Calu3 (cell line): ENCODE results near the gene LIF. TPM values are rescaled to one million over a fixed set of nuclear protein-coding genes. Genes with fewer than 3 reads are reported as not detected.

ENCODE experiments used
- BruUV-seq: library from RNA; stranded (reverse); fragments of 400-500 nt; replicated peaks from 2 replicates; lab custom pipeline; 2021; lab: Mats Ljungman, UMichigan
- CTCF ChIA-PET: fragments of 300-600 bp; sonication (Branson Sonifier 250); formaldehyde crosslinking; loops from one replicate; lab custom pipeline; 2022; ENCODE audit warnings: antibody characterized with exemption; lab: Charles Lee
- DNase-seq: peaks from one replicate; pipeline ENCODE4 v3.0.0; 2022
- H3K27ac Mint-ChIP-seq: one replicate; pipeline ENCODE4 v1.8.0; 2022; ENCODE audit warnings: mixed read lengths; ENCODE audit not compliant: unreplicated experiment
- H3K27me3 Mint-ChIP-seq: one replicate; pipeline ENCODE4 v1.8.0; 2022; ENCODE audit warnings: mixed read lengths; ENCODE audit not compliant: unreplicated experiment
- H3K36me3 Mint-ChIP-seq: one replicate; pipeline ENCODE4 v1.8.0; 2022; ENCODE audit warnings: mild to moderate bottlenecking, moderate library complexity, mixed read lengths; ENCODE audit not compliant: insufficient read depth, unreplicated experiment
- H3K4me1 Mint-ChIP-seq: one replicate; pipeline ENCODE4 v1.8.0; 2022; ENCODE audit warnings: mild to moderate bottlenecking, low read depth, mixed read lengths; ENCODE audit not compliant: unreplicated experiment
- H3K4me3 Mint-ChIP-seq: one replicate; pipeline ENCODE4 v1.8.0; 2022; ENCODE audit warnings: mild to moderate bottlenecking, low read depth, moderate library complexity, mixed read lengths; ENCODE audit not compliant: unreplicated experiment
- H3K9me3 Mint-ChIP-seq: one replicate; pipeline ENCODE4 v1.8.0; 2022; ENCODE audit warnings: low read depth, mixed read lengths; ENCODE audit not compliant: unreplicated experiment
- intact Hi-C: fragments of 100-400 bp; cut with micrococcal nuclease; formaldehyde crosslinking; loops from one replicate; pipeline ENCODE4 v1.10.0; 2022; ENCODE audit not compliant: unreplicated experiment
- total RNA-seq: library from RNA; stranded (reverse); gene quantifications from 2 replicates; pipeline ENCODE4 v1.2.3, GENCODE V29; 2022
- TF ChIP-seq, protein P1 (sequence below): fragments of 200-600 bp; IDR thresholded peaks from one replicate; pipeline ENCODE4 v1.8.0; 2022; ENCODE audit warnings: antibody characterized with exemption; ENCODE audit not compliant: unreplicated experiment

Gene LIF
- total RNA-seq, 1 experiment from 2014 or later: 260 TPM

- H3K27ac Mint-ChIP-seq: peak overlapping the region; percentile 72
- BruUV-seq: no TSS peak
- peak; percentile 53 for DNase-seq
- H3K9me3 Mint-ChIP-seq: no peaks in the 10 kb centered on the region
- CTCF ChIA-PET: no interaction called here
- H3K36me3 Mint-ChIP-seq: peaks cover 21% of the 10 kb centered on the region
- peak overlapping the region; percentile 13 for H3K4me3 Mint-ChIP-seq
- H3K4me1 Mint-ChIP-seq: peaks cover 58% of the 10 kb centered on the region
- TF ChIP-seq, protein P1, sequence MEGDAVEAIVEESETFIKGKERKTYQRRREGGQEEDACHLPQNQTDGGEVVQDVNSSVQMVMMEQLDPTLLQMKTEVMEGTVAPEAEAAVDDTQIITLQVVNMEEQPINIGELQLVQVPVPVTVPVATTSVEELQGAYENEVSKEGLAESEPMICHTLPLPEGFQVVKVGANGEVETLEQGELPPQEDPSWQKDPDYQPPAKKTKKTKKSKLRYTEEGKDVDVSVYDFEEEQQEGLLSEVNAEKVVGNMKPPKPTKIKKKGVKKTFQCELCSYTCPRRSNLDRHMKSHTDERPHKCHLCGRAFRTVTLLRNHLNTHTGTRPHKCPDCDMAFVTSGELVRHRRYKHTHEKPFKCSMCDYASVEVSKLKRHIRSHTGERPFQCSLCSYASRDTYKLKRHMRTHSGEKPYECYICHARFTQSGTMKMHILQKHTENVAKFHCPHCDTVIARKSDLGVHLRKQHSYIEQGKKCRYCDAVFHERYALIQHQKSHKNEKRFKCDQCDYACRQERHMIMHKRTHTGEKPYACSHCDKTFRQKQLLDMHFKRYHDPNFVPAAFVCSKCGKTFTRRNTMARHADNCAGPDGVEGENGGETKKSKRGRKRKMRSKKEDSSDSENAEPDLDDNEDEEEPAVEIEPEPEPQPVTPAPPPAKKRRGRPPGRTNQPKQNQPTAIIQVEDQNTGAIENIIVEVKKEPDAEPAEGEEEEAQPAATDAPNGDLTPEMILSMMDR: no peak
- H3K27me3 Mint-ChIP-seq: no peaks in the 10 kb centered on the region
- intact Hi-C loops: no loop called here
Observed at GRCh38 chr22:30228509-30229359, 17.8 kb downstream of the LIF start.

- CTCF ChIA-PET: interaction anchor here (0.7 kb wide), 1 partner anchor 19 kb away, joined by 3 read pairs; the partner anchor contains the start of gene LIF
- peak overlapping the region; percentile 63 for H3K27ac Mint-ChIP-seq
- intact Hi-C loops: no loop called here
- DNase-seq: no peak
- TF ChIP-seq, protein P1: no peak
- peaks cover 58% of the 10 kb centered on the region for H3K4me1 Mint-ChIP-seq
- no peaks in the 10 kb centered on the region for H3K9me3 Mint-ChIP-seq
- no TSS peak for BruUV-seq
- H3K4me3 Mint-ChIP-seq: no peak overlapping the region
- peaks cover 15% of the 10 kb centered on the region for H3K36me3 Mint-ChIP-seq
- no peaks in the 10 kb centered on the region for H3K27me3 Mint-ChIP-seq
Observed at GRCh38 chr22:30227438-30228228, 18.9 kb downstream of the LIF start.

GRCh38 chr22:30226192-30226832 lies 20.2 kb downstream of the LIF start:
- Mint-ChIP-seq H3K4me1 (peaks cover 58% of the 10 kb centered on the region), H3K36me3 (peaks cover 9% of the 10 kb centered on the region), H3K27me3 (no peaks in the 10 kb centered on the region), H3K9me3 (no peaks in the 10 kb centered on the region), H3K4me3 (no peak overlapping the region), H3K27ac (peak overlapping the region; percentile 81)
- intact Hi-C loops: no loop called here
- TF ChIP-seq, protein P1: no peak
- BruUV-seq: no TSS peak
- CTCF ChIA-PET: interaction anchor here (0.7 to 1.0 kb wide), 2 partner anchors 9 to 20 kb away, joined by 3 to 4 read pairs; partner anchors contain the start of gene LIF
- DNase-seq: peak; percentile 40
